GF-D8 (cell line): ENCODE results near the gene MAML3.

ENCODE experiments used
- DNase-seq: peaks from one replicate; lab custom pipeline; 2025; lab: John Stamatoyannopoulos, UW

The MAML3 gene

DNA sequence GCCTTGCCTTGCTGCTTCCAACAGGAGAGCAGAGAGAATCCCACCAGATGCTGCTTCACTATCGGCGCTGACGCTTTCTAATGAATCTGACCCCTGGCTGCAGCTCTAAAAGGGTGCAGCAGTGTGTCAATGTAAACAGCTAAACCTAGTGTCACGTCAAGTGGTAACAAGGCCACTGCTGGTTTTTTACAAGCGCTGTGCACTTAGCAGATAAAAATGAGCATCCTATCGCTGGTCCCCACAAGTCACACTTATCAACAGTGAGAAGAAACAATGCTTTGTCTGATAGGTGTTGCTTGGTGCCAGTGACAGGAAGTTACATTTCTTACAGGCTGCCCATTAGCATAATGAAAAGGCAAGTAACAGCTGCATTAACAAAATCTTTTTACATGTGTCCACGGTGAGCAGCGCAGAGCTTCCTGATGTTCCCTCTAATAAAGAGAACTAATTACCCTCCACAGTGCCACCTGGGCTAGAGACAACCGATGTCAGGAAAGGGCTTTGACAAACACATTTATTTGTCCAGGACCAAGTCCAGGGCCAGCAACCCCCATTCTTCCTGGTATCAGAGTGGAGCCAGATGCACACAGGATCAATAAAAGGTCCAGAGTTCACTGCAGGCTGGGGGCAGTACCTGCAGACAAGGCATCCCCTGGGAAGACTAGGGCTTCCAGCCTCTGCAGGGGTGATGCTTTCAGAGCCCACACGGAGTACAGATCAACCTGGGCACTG is 312.4 kb downstream of the MAML3 start:
- no peak for DNase-seq

DNA sequence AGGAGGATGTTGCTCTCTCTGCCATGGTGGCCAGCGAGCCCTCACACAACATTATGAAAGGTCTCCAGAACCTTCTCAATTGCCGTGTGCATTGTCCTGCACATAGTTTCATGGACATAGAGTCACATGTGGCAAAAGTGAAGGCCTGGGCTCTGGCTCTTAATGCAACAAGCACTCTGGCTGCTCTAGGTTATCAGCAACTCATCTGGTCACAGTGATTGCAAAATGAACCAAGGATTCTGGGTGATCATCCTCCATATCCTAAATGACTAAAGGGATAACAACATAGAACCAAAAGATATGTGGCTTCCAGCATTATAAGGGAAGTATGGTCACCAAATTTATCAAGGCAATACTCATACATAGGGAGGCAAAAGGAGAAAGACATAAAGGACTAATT is 313.2 kb downstream of the MAML3 start:
- no peak for DNase-seq

DNA sequence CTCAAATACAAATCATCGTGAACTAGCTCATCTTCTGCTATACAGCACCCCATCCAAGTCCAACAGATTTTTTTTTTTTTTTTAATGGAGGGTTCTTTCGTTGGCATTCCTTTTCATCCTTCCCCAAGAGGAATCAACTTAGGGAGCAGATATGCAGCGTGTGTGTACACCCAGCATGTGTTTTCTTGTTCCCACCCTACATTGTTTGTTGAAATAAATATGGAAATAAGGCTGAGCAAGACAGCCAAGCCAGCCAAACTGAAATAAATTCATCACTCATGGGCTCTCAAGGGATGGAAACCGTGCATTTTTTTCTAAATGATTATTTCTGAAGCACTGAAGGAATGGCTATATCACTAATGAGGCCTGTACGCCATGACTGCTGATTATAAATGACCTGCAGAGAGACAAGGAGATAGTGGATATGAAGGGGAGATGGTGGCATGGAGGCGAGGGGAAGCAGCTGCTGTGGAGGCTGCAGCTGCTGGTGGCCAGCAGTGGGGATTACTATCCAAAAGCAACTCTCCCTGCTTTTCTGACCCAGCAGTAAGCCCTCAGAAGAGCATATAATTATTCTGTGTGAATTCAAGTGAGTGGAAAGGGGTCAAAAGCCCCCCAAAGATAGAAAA is 314.5 kb downstream of the MAML3 start:
- no peak for DNase-seq

DNA sequence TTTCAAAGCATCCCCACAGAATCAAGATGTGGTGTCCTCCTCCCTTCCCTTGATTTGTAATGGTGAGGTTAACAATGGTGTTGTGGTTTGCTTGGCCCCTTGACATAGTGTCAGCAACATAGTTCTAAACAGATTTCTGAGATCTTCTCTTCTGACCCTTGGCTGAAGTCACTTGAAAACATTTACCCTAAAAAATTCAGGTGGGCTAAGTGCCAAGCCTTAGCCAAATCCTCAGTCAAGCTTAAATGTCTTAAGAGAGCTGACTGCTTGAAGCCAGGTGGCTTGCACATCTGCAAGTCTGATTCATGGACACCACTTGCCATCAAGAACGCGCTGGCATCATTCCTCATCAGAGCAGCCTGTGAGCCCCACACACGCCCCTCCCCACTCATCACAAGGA is 315.2 kb downstream of the MAML3 start:
- DNase-seq, result no peak

DNA sequence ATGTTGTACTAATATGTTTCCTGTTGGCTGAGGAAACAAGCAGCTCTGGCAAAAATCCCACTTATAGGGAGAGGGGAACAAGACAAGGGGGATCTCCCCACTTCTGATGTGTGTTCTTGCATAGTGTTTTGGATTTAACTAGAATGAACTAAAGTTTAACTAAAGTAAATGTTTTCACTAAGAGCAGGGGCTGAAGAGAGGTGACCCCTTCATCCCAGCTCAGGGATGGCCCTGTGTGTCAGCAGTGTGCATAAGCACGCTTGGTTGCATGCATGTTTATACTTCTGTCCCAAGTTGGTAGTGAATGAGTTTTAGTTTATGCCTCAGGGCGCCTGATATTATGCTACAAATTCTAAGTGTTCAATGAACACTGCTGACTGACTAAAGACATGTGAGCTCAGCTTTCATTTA is 319.0 kb downstream of the MAML3 start:
- DNase-seq, result no peak

DNA sequence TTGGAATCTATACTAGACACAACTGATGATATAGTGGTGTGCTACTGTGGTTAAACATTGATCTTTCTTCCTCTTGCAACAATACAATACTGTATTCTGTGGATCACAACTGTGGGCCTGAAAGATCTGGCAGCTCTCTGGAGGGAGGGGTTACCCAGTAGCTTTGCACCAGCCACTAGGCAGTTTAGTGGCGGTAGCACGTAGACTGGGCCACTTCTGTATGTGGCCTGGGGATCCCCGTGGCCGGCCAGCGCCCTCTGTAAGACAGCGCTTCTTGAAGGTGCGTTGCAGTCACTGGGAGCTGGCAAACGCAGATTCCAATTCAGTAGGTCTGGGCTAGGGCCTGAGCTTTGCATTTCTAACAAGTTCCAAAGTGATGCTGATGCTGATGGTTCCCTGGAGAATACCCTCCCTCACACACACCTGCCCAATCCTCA is 319.7 kb downstream of the MAML3 start:
- no peak for DNase-seq

DNA sequence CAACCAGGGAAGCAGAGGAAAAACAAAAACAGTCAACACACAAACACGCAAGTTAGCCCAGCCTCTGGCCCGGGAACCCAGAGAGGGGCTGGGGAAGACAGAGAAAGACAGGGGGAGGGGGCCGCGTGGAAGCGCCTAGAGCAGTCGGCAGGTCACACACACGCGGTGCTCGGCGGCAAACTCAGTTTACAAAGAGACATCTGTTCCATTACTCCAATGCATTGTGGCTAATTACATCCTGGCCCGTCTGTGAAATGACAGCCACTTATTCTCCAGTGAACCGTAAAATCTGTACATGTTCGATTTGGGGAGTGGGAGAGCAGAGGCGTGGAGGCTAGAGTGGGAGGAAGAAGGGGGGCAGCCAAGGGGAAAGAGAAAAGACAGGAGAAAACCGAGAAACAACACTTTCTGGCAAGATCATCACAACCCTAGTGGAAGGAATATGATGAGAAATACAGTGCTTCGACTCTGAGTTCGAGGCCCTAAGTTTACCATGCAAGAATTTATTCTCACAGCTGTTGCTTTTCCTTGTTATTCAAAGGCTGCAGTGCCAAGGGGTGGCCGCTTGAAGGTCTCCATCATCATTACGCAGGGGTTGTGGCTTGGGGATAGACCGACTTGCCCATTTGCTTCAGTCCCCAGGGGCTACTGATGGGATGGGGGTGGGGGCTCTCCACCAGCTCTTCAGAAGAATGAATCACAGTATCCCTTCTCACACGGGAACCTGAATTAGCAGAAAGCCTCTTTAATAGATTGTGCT is 320.7 kb downstream of the MAML3 start:
- no peak for DNase-seq

DNA sequence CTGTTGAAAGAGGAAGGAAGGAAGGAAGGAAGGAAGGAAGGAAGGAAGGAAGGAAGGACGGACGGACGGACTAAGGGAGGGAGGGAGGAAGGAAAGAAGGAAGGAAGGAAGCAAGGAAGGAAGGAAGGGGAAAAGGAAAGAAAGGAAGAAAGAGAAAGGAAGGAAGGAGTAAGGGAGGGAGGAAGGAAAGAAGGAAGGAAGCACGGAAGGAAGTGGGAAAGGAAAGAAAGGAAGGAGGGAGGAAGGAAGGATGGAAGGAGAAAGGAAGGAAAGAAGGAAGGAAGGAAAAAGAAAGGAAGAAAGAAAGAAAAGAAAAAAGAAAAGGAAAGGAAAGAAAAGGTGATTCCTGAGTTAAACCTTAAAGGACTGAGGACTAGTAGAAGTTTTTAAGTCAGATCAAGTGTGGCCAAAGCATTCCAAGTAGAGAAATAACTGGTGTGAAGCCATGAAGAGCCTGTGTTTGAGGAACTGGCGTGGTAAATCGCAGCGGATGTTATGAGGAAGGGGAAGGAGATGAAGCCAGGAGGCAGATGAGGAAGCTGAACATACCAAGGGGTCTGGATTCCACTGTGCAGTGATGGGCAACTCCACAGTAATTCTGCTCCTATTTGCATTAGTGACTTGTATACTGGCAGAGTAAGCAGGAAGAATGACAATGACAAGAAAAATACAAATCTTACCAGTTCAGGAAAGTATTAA is 324.9 kb downstream of the MAML3 start:
- peak; percentile 42 for DNase-seq

DNA sequence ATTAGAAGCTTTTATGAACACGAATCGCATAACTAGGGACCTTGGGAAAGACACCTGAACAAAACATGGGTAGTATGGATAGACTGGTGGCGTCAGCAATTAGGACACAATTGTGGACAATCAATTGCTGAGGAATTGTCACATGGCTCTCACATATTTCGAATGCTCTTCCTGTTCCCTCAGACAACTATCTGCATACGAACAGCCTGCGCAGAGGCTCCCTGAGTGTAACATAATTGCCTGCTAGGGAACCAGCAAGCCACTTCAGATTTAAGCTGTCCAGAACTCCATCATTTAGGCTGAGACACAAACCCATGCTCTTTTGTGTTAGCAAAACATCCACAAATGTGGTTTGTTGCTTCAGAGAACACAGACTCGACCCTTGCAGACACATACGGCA is 327.6 kb downstream of the MAML3 start:
- DNase-seq, result no peak

DNA sequence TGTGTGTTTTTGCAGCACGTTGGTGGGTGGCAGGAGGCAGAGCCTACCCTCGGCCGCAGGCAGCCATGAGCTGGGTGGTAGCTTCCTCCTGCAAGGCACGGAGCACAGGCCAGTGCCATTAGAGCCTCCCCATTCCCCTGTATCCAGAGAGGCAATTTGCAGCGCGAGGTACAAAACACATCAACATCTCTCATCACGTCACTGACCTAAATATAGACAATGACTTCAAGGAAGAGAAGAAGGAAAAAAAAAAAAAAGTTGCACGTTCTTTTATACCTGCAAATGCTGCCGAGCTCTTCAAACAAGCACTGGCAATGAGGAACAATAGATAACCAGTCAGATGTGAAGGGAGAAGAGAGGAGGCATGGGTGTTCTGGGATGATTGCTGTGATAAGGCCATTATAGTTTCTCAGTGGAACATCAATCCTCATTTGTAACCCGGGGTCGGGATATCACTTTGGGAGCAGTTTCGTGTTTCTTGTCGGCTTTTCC is 328.4 kb downstream of the MAML3 start:
- no peak for DNase-seq

DNA sequence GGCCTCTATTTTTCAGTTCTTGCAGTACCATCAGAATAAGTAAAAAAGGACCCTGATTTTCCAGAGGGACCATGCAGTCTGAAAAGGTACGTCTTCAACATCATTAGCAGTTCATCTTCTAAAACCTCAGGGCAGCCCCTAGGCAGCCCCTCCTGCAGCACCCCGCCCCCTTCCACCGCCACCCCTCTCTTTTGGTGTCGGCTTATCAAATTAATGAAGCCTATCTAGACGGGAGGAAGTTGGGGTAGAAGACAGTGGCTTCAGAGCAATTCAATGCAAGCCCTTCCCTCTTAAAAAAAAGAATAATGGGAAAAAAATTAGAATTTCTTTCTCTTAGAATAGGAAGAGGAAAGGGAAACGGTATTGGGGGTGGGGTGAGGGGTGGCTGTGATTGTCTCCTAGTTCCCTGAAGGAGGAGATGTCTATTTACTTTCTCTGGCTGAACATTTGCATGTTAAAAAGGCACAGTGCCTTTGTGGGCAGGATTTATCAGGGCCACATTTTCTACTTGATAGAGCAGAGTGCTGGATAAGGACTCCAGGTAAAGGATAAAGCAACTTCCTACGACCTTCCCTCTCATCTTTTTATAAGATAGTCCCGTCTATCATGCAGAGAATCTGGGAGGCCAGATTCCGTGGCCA is 329.0 kb downstream of the MAML3 start:
- no peak for DNase-seq

DNA sequence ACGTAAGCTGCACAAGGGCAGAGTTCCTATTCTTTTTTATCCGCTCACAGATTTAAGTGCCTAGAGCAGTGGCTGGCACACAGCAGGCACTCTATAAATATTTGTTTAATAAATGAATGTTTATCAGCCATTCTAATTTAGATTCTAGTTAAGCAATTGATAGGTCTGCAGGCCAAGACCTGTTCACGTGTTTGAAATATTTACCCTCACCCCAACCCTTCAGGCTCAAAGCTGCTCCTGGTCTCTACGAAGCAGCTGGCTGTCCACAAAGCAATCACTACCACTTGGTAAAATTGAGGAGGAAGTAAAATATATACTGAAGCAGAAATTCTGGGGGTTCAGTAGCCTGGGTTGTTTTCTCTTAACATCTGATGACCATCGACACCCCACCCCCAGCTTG is 330.2 kb downstream of the MAML3 start:
- DNase-seq, result no peak

DNA sequence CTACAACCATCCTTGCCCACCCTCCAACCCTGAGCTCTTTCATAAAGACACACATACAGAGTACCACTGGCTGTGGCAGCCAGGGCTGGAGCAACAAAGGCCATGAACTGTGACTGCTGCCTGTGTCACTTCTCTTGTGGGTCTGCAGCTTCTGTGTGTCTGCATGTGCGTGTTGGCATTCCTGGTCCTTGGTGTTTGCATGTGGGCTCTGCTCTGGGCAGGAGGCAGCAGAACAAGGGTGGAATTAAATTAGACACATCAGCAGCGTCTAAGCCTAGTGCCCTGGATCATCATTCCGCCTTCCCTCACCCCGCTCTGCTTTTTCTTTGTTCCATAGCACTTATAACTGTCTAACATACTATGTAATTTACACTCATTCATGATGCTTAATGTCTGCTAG is 330.6 kb downstream of the MAML3 start:
- DNase-seq, result no peak

DNA sequence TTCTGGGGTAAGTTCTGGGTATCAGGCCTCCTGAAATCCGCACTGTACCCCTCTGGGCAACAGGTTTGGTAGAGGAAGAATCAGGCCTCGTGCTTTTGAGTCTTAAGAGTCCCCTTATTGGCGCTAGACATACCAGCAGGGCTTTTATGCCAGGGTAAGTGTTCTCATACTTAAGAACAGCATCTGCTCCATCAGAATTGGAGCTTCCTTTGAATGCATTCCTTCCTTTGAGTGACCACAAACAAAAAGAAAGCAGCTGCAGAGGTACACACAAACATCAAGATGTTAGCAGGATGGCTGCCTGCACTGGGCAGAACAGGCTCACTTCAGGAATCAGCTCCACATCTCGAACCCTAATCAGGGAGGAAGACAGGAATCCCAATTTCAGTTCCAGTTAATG is 331.6 kb downstream of the MAML3 start:
- DNase-seq, result no peak

DNA sequence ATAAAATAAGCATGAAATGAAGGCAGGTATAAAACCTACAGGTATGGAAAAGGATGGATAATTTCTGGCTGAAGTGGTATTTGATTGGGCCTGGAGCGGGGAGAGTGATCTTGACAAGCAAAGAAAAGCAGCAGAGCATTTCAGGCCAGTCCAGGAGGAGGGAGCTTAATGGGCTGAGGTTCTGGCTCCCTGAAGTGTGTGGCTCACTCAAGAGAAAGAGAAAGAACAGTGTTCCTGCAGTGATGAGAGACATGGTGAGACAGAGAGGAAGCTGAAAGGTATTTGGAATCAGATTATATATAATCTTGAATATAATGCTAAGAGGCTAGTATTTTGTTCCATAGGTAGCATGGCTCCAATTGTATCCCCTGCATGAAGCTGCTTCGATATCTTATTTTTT is 334.9 kb downstream of the MAML3 start:
- no peak for DNase-seq

DNA sequence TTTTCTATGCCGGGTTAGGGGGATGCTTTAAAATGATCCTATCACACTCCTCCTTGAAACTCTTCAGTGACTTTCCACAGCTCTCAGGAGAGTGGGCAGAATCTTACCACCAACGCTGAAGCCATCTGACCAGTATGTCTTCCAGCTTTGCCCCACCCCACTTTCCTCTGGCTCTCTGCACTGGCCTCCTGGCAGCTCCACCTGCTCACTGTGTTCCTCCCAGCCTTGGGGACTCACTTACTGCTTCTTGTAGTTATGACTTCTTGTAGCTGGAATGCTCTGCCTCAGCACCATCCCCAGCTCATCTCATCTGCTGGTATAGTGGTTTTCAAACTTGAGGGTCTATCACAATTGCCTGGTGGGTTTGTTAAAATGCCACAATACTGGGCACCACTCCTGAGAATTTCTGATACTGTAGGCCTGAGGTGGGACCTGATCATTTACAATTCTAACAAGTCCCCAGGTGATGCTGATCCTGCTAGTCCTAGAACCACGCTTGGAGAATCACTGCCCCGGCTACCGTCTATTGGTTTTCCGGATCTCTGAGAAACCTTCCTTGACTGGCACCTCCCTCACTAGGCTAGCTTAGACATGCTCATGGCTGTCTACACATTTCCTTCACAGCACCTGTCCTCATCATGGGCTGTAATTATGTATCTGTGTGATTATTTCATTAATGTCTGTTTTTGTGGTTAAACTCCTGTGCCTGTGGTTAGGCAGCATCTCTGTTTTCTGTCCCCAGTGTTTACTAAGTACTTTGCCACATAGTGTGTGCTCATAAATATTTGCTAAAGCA is 336.1 kb downstream of the MAML3 start:
- DNase-seq, result no peak

DNA sequence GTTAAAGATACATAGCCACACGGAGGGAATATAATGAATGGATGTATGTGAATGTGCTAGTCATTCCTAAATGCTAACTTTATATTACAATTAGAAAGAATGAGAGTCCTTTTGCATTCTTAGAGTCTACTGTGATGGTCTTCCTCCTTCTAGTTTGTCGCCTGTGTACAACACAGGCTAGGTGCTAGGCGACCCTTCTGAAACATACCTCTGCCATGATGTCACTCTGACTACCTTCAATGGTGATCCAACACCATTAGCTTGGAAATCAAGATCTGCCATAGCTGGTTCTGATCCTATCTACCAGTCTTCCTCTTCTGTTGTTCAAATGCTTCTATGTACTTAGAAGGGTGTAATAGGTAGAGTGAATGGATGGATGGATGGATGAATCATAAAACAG is 337.1 kb downstream of the MAML3 start:
- DNase-seq, result no peak

DNA sequence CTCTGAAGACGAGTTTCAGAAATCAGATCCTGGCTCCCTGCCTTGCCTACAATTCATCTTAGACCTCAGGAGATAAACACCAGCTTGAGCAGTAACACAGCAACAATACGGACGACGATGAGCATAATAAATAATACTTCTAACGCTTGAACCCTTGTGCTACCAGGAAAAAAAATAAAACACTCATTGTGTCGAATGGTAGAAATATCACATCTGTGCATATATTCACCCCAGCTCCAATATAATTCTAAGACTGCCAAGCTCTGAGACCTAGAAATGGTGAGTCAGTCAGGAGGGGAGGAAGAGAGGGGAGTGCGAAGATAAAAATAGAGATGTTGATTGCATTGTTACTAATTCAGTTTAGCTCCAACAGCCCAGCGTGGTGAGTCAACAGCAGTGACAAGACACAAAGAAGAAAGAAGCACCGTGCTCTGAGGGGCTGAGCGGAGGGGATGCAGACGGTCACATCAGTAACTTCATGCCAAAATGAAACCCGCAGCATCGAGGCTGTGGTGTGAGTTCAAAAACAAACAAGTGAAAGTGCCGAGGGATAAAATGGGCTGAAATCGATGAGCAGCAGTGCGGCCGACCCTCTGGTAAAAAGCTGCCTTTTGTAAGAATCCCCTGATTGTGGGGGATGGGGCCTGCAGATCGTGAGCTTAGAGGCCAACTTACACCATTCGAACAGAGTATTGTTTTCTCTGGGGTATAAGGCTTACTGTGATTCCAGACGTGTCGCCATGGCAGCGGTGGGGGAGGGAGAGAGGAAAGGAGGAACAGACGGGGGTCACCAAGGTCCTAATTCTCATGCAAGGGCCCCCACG is 338.0 kb downstream of the MAML3 start:
- no peak for DNase-seq

DNA sequence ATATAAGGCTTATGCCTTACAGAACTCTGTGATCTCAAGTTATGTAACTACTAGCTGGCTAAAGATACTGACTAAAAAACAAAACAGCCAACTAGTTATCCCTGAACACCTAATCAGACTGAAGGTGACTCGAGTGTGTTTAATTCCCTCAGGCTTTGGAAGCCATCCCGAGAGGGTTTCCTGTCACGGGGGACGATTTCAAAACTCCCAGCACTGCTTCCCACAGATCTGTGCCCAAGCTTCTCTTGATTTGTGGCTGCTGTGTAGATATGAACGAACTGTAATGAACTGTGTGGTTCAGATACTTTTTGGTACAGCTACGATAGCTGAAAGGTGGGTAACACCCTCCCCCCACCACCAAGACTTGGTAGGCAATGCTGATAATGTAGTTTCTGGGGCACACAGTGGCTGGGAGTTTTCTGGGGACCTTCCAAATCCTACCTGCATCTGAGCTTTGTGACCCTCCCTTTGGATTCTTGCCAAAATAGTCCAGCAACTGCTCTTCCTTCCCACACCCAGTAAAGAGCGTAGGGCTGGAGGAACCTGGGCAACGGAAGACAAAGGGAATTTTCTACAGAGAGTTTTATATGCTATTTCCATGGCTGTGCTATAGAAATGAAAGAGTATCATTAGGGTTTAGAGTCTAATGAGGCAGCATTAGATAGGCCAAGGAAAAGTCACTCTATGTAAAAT is 339.5 kb downstream of the MAML3 start:
- no peak for DNase-seq

DNA sequence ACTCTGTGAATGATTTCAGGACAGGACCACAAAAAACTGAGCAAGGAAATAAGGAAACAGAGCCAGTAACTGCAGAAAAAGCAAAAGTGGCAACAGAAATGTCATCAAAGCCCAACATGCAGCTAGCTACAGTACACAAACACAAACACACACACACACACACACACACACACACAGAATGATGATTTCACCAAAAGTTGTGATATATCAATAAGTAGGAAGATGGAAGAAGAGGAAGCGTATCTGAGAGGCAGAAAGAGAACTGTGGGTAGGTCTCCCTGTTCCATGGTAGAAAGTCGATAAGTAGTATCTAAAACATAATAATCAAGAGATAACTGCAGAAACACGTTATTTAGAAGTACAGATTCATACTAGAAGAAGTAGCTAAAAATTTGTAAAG is 340.1 kb downstream of the MAML3 start:
- no peak for DNase-seq
